Common myeloid progenitor, CD34-positive (primary cell): ENCODE results near the gene CNTNAP4.

Source experiments
- CTCF ChIA-PET: fragments of 350-600 bp; sonication (Branson Sonifier 250); formaldehyde crosslinking; loops from one replicate; lab custom pipeline; 2021; ENCODE audit warnings: antibody characterized with exemption; lab: Charles Lee
- POLR2A ChIA-PET: fragments of 350-600 bp; sonication (Branson Sonifier 250); formaldehyde crosslinking; loops from one replicate; lab custom pipeline; 2021; ENCODE audit warnings: antibody characterized with exemption; lab: Charles Lee
- DNase-seq, 3 donors: peaks; one replicate each; pipeline versions ENCODE4 v3.0.0 to v3.0.0-alpha.2; 2013
- H3K27ac ChIP-seq, 2 experiments: 1 replicate in 1 of 2; 2 replicates in 1 of 2; pipeline ENCODE4 v1.7.0; 2013; ENCODE audit warnings: inconsistent platforms in 2 of 2, low read length in 2 of 2, mild to moderate bottlenecking in 2 of 2, low read depth in 1 of 2, moderate library complexity in 1 of 2; ENCODE audit not compliant: severe bottlenecking in 2 of 2, insufficient read depth in 1 of 2, poor library complexity in 1 of 2
- H3K27me3 ChIP-seq, 5 experiments: replicated peaks in 2 of 5; 1 replicate in 3 of 5; 2 replicates in 2 of 5; pipeline versions ENCODE4 v1.6.1 to v1.7.0; 2013; ENCODE audit warnings: low read length in 4 of 5, mild to moderate bottlenecking in 2 of 5, moderate library complexity in 2 of 5, inconsistent platforms in 1 of 5; ENCODE audit not compliant: insufficient read depth in 5 of 5, control insufficient read depth in 4 of 5
- H3K36me3 ChIP-seq, 4 experiments: 1 replicate in 2 of 4; 2 replicates in 2 of 4; pipeline versions ENCODE4 v1.6.1 to v1.7.0; 2013; ENCODE audit warnings: low read length in 3 of 4, control low read depth in 1 of 4, mild to moderate bottlenecking in 1 of 4; ENCODE audit not compliant: control insufficient read depth in 4 of 4, insufficient read depth in 4 of 4
- H3K4me1 ChIP-seq, 4 experiments: 1 replicate in 3 of 4; 2 replicates in 1 of 4; pipeline versions ENCODE4 v1.6.1 to v1.7.1; 2013; ENCODE audit warnings: low read length in 3 of 4, mild to moderate bottlenecking in 3 of 4, control low read depth in 1 of 4, inconsistent platforms in 1 of 4, moderate library complexity in 1 of 4; ENCODE audit not compliant: control insufficient read depth in 4 of 4, insufficient read depth in 4 of 4; ENCODE audit errors: control extremely low read depth in 1 of 4
- H3K4me3 ChIP-seq, 7 experiments: 1 replicate in 4 of 7; 2 replicates in 3 of 7; pipeline versions ENCODE4 v1.5.1 to v1.7.0; 2013; ENCODE audit warnings: mild to moderate bottlenecking in 7 of 7, low read length in 6 of 7, moderate library complexity in 6 of 7, inconsistent platforms in 2 of 7, low read depth in 2 of 7, control low read depth in 1 of 7; ENCODE audit not compliant: insufficient read depth in 4 of 7, control insufficient read depth in 1 of 7; ENCODE audit errors: extremely low read depth in 1 of 7
- H3K9me3 ChIP-seq, 5 experiments: 1 replicate in 4 of 5; 2 replicates in 1 of 5; pipeline versions ENCODE4 v1.6.1 to v1.7.1; 2013; ENCODE audit warnings: low read length in 4 of 5, mild to moderate bottlenecking in 2 of 5, inconsistent platforms in 1 of 5, low read depth in 1 of 5, moderate library complexity in 1 of 5; ENCODE audit not compliant: control insufficient read depth in 4 of 5, insufficient read depth in 2 of 5; ENCODE audit errors: control extremely low read depth in 1 of 5
- WGBS: methylation state at CpG from one replicate; pipeline ENCODE4 v1.1.5; 2013; ENCODE audit not compliant: insufficient coverage; 5-methylcytosine and 5-hydroxymethylcytosine counted together

The CNTNAP4 gene

DNA sequence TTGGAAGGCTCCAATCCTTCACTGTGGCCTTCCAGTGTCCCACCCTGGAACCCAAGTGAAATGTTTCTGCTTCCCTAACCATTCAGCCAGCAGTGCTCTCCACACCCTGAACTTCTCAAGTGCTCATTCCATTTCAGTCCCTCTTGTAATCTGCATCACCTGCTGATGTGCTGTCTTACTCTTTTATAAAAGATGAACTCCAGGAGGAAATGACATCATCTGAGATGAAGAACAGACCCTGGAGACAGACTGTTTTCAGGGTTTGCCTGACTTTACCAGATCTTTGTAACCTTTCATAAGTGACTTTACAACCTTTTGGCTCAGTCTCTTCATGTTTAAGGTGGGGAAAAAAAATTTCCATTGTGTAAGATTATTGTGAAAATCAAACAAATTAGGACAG lies 61.3 kb downstream of the CNTNAP4 start:
- DNase-seq = no peak
- ChIA-PET POLR2A (no interaction called here), CTCF (no interaction called here)
- Histone ChIP-seq H3K4me1 (no peaks in the 10 kb centered on the region), H3K27ac (no peak overlapping the region), H3K36me3 (no peaks in the 10 kb centered on the region), H3K9me3 (no peaks in the 10 kb centered on the region), H3K4me3 (no peak overlapping the region), H3K27me3 (no peaks in the 10 kb centered on the region)

DNA sequence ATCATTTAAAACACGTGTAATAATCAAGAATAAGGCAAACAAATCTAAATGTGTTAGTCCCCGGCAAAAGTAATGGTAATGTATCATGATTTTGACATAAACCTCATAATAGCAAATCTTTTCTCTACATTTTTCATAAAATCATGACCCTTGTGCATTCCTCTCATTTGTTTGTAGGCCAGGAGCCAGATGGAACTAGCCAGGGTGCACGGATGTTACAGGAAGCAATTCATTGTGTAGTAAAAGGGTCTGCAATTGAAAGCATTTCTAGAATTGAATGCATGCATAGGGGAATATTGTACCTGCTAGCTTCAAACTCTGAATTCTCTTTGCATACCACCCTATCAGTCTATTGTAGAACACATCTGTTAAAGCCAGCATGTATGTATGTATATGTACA lies 66.6 kb downstream of the CNTNAP4 start:
- Histone ChIP-seq H3K9me3 (no peaks in the 10 kb centered on the region), H3K4me1 (no peaks in the 10 kb centered on the region), H3K27ac (no peak overlapping the region), H3K36me3 (no peaks in the 10 kb centered on the region), H3K27me3 (no peaks in the 10 kb centered on the region), H3K4me3 (no peak overlapping the region)
- ChIA-PET CTCF (no interaction called here), POLR2A (no interaction called here)
- WGBS = 80% methylated on average over 1 of the region's 3 CpGs
- DNase-seq = no peak

DNA sequence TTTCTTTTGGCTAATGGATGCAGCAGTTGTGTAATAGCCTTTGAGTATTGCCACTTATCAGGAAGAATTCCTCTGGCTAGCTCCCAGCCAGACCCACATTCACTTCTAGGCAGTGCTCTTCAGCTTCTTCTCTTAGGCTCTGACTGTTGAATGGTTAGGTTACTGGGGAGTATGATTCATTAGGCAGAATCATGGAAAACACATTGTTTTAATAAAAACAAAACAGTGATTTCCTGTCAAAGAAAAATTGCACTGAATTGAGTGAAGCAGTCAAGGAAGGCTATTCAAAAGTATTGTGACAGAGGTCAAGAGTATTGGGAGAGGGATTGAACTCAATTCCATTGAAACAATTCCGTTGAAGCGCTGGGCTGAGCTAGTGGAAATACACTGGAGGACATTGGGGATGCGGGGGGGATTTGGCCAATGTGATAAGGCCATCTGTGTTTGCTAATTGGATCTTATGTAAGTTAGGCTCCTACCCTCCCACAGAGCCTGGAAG lies 68.0 kb downstream of the CNTNAP4 start:
- 76% methylated on average over 2 of the region's 3 CpGs for WGBS
- no peak overlapping the region for H3K4me3 ChIP-seq
- no peaks in the 10 kb centered on the region for H3K36me3 ChIP-seq
- H3K27me3 ChIP-seq = no peaks in the 10 kb centered on the region
- ChIA-PET POLR2A (no interaction called here), CTCF (no interaction called here)
- H3K27ac ChIP-seq = no peak overlapping the region
- DNase-seq = no peak
- H3K9me3 ChIP-seq = no peaks in the 10 kb centered on the region
- no peaks in the 10 kb centered on the region for H3K4me1 ChIP-seq

DNA sequence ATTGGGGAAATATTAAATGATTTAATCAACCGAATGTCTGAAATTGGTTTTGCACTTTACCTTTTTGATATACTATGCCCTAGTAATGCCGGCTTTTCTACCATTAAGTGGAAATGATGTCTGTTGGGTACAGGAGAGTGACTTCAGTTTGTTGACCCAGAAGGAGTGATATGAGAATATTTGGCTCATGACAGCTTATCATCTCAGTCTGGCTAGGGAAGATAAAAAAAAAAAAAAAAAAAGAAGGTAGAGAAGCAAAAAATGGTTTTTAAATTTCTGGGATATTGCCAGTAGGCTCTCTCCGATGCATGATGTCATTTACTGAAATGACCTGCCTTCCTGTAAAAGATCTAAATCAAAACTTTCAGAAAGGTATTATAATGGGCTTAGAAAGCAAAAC lies 69.0 kb downstream of the CNTNAP4 start:
- WGBS = 92% methylated on average over 2 of the region's 3 CpGs
- no peak overlapping the region for H3K27ac ChIP-seq
- DNase-seq = no peak
- no peak overlapping the region for H3K4me3 ChIP-seq
- ChIA-PET POLR2A (no interaction called here), CTCF (no interaction called here)
- H3K27me3 ChIP-seq = no peaks in the 10 kb centered on the region
- no peaks in the 10 kb centered on the region for H3K36me3 ChIP-seq
- H3K9me3 ChIP-seq = no peaks in the 10 kb centered on the region
- no peaks in the 10 kb centered on the region for H3K4me1 ChIP-seq

DNA sequence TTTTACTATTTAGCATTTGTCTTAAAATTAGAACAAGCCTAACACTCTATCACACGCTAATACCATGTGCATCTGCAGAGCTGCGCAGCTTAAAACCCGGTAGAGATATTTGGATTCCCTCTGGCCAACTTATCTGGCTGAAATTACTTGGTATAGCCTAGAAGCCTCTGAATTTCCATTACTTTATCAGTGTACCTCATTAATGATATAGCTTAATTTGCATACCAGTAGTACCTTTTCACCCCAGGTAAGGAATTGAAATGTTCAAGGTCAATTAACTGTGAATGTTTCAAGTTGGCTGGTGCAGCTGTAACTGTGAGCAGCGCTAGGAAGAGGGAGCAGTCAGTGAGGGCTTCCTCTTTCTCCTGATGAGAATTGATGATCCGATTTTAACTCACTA lies 74.2 kb downstream of the CNTNAP4 start:
- Histone ChIP-seq H3K27me3 (no peaks in the 10 kb centered on the region), H3K4me3 (no peak overlapping the region), H3K27ac (no peak overlapping the region), H3K4me1 (no peaks in the 10 kb centered on the region), H3K9me3 (no peaks in the 10 kb centered on the region), H3K36me3 (no peaks in the 10 kb centered on the region)
- no peak for DNase-seq
- POLR2A ChIA-PET = no interaction called here
- CTCF ChIA-PET = no interaction called here
- 95% methylated on average over 3 of the region's 5 CpGs for WGBS

DNA sequence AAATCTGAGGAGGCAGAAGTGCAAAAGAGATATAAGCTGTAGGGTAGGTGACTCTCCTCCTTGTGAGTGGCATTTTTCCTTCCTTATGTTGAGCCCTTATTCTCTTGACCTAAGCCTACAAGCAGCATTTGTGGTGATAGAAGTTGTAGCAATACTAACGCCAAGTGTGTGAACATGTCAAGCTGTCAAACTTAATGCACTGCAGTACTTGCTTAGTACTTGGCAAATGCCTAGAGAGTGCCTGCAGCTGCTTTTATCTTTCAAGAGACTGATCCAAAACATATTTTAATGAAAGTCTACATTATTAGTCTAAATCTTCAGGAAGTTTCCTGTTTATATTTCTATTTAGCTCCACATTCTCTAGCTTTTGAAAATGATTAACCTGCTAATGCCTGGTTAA lies 83.2 kb downstream of the CNTNAP4 start:
- H3K4me3 ChIP-seq = no peak overlapping the region
- H3K9me3 ChIP-seq = no peaks in the 10 kb centered on the region
- H3K27me3 ChIP-seq = no peaks in the 10 kb centered on the region
- POLR2A ChIA-PET = interaction anchor here (0.6 kb wide), 1 partner anchor 229 kb away, joined by 5 read pairs; no protein-coding TSS in a partner anchor
- no peak for DNase-seq
- H3K36me3 ChIP-seq = no peaks in the 10 kb centered on the region
- H3K4me1 ChIP-seq = no peaks in the 10 kb centered on the region
- CTCF ChIA-PET = no interaction called here
- no CpG with 5 or more reads among the region's 1 CpG for WGBS
- H3K27ac ChIP-seq = no peak overlapping the region

DNA sequence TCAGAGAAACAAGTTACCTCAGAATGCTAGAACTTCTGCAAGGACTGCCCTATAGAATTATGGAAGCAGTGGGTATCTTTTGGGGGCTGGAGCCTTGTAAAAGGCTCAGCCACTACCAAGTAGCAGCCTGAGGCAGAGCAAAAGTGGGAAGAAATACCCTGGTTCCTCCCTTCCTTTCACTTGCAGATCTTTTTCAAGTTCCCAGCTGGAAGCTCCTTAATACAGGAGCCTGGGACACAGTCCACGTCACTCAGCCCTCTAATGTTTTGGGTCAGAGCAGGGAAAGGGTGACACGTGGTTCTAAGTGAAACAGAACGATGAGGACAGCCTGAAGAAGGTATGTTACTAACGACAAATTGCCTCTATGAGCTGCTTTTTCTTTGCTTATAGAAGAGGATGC lies 93.1 kb downstream of the CNTNAP4 start:
- H3K27ac ChIP-seq = no peak overlapping the region
- POLR2A ChIA-PET = no interaction called here
- WGBS = 55% methylated on average over 4 of the region's 4 CpGs
- H3K27me3 ChIP-seq = no peaks in the 10 kb centered on the region
- H3K36me3 ChIP-seq = no peaks in the 10 kb centered on the region
- CTCF ChIA-PET = no interaction called here
- H3K4me3 ChIP-seq = no peak overlapping the region
- no peak for DNase-seq
- H3K4me1 ChIP-seq = no peaks in the 10 kb centered on the region
- no peaks in the 10 kb centered on the region for H3K9me3 ChIP-seq
